Caco-2 (cell line): ENCODE results near the gene PDLIM1. TPM values are rescaled to one million over a fixed set of nuclear protein-coding genes. Genes with fewer than 3 reads are reported as not detected.

ENCODE experiments used
- BruUV-seq: library from RNA; stranded (reverse); fragments of 400-500 nt; replicated peaks from 2 replicates; lab custom pipeline; 2021; lab: Mats Ljungman, UMichigan
- CTCF ChIA-PET: fragments of 300-600 bp; sonication (Branson Sonifier 250); formaldehyde crosslinking; loops from one replicate; lab custom pipeline; 2022; ENCODE audit warnings: antibody characterized with exemption; lab: Charles Lee
- POLR2A ChIA-PET: fragments of 300-600 bp; sonication (Branson Sonifier 250); formaldehyde crosslinking; loops from one replicate; lab custom pipeline; 2022; ENCODE audit warnings: antibody characterized with exemption; lab: Charles Lee
- DNase-seq, 2 experiments: peaks; one replicate each; pipeline versions ENCODE4 v3.0.0 to v3.0.0-alpha.2; 2020 to 2022
- H3K27me3 ChIP-seq: replicated peaks from 2 replicates; pipeline ENCODE4 v1.6.0; 2011; ENCODE audit warnings: low read length; ENCODE audit not compliant: control insufficient read depth, insufficient read depth
- H3K36me3 ChIP-seq: 2 replicates; pipeline ENCODE4 v1.5.1; 2011; ENCODE audit warnings: low read length; ENCODE audit not compliant: control insufficient read depth, insufficient read depth
- H3K4me1 ChIP-seq: fragments of 250-450 bp; sonication (Bioruptor Pico); 2 replicates; pipeline ENCODE4 v1.5.1; 2020; ENCODE audit warnings: mild to moderate bottlenecking
- H3K4me3 ChIP-seq: 2 replicates; pipeline ENCODE4 v1.5.1; 2011; ENCODE audit warnings: low read depth, mild to moderate bottlenecking, control low read depth, low read length
- H3K9me3 ChIP-seq: fragments of 250-450 bp; sonication (Bioruptor Pico); 2 replicates; pipeline ENCODE4 v1.5.1; 2020; ENCODE audit warnings: mild to moderate bottlenecking, moderate library complexity
- H3K27ac Mint-ChIP-seq: one replicate; pipeline ENCODE4 v1.8.0; 2022; ENCODE audit warnings: mixed read lengths; ENCODE audit not compliant: unreplicated experiment
- H3K27me3 Mint-ChIP-seq: one replicate; pipeline ENCODE4 v1.8.0; 2022; ENCODE audit warnings: mixed read lengths; ENCODE audit not compliant: insufficient read depth, unreplicated experiment
- H3K36me3 Mint-ChIP-seq: one replicate; pipeline ENCODE4 v1.8.0; 2022; ENCODE audit warnings: mild to moderate bottlenecking, mixed read lengths; ENCODE audit not compliant: insufficient read depth, unreplicated experiment
- H3K4me1 Mint-ChIP-seq: one replicate; pipeline ENCODE4 v1.8.0; 2022; ENCODE audit warnings: low read depth, mixed read lengths; ENCODE audit not compliant: unreplicated experiment
- H3K4me3 Mint-ChIP-seq: one replicate; pipeline ENCODE4 v1.8.0; 2022; ENCODE audit warnings: mild to moderate bottlenecking, moderate library complexity, mixed read lengths; ENCODE audit not compliant: unreplicated experiment
- H3K9me3 Mint-ChIP-seq: one replicate; pipeline ENCODE4 v1.8.0; 2022; ENCODE audit warnings: mixed read lengths; ENCODE audit not compliant: unreplicated experiment
- intact Hi-C: fragments of 100-400 bp; cut with micrococcal nuclease; formaldehyde crosslinking; loops from one replicate; pipeline ENCODE4 v1.10.0; 2022; ENCODE audit not compliant: unreplicated experiment
- total RNA-seq: library from RNA; stranded (reverse); gene quantifications from 2 replicates; pipeline ENCODE4 v1.2.3, GENCODE V29; 2022
- TF ChIP-seq, protein P1 (sequence below), 2 experiments: fragments of 200-600 bp in 1 of 2; IDR thresholded peaks; 1 replicate in 1 of 2; 2 replicates in 1 of 2; pipeline versions ENCODE4 v1.5.1 to v1.8.0; 2011 to 2022; ENCODE audit warnings: antibody characterized with exemption in 1 of 2, control low read depth in 1 of 2, inconsistent platforms in 1 of 2, low read depth in 1 of 2, low read length in 1 of 2, mild to moderate bottlenecking in 1 of 2, moderate library complexity in 1 of 2; ENCODE audit not compliant: insufficient read depth in 1 of 2, severe bottlenecking in 1 of 2, unreplicated experiment in 1 of 2

PDLIM1 gene
- total RNA-seq, 1 experiment from 2014 or later: 506 TPM

DNA sequence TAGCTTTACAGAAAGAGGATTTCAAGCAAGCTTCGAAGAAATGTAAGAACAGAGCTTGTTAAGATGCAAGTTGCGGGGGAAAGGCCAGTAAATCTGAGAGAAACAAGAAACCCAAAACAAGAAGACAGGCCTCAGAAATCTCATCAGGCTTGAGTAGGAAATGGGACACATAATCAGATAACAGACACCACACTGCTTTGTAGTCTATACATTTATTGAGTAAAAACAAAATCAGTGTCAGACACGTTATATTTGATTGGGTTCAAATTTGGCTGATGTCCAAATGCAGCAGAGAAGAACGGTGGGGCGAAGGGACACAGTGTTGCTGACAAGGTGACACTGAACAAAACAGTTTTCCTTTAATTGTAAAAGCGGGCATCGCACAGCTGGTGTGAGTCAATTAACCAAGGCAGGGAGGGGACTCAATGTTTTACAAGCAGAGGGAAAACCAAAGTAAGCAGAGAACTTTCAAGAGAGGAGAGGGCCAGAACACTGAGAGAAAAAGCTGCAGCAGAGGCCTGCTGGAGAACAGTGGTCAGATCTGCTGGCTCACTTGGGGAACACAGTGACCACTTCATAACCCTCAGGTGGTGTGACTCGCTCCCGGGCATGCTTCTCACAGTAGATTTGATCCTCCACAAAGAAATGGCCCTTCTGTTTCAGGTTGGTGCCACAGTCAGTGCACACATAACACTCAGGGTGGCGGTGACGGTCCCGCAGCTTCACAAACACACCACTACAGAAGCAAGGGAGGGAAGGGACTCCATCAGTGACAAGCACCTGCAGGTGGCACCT lies 53.2 kb downstream of the PDLIM1 start:
- Mint-ChIP-seq H3K9me3 (no peaks in the 10 kb centered on the region), H3K27ac (peak overlapping the region; percentile 57), H3K4me3 (no peak overlapping the region), H3K4me1 (no peaks in the 10 kb centered on the region), H3K36me3 (peaks cover 100% of the 10 kb centered on the region), H3K27me3 (no peaks in the 10 kb centered on the region)
- Histone ChIP-seq H3K9me3 (no peaks in the 10 kb centered on the region), H3K4me1 (no peaks in the 10 kb centered on the region), H3K36me3 (peaks cover 13% of the 10 kb centered on the region), H3K27me3 (no peaks in the 10 kb centered on the region), H3K4me3 (no peak overlapping the region)
- CTCF ChIA-PET: no interaction called here
- POLR2A ChIA-PET: no interaction called here
- TSS peak; percentile 99 for BruUV-seq
- intact Hi-C loops: no loop called here
- TF ChIP-seq, protein P1, sequence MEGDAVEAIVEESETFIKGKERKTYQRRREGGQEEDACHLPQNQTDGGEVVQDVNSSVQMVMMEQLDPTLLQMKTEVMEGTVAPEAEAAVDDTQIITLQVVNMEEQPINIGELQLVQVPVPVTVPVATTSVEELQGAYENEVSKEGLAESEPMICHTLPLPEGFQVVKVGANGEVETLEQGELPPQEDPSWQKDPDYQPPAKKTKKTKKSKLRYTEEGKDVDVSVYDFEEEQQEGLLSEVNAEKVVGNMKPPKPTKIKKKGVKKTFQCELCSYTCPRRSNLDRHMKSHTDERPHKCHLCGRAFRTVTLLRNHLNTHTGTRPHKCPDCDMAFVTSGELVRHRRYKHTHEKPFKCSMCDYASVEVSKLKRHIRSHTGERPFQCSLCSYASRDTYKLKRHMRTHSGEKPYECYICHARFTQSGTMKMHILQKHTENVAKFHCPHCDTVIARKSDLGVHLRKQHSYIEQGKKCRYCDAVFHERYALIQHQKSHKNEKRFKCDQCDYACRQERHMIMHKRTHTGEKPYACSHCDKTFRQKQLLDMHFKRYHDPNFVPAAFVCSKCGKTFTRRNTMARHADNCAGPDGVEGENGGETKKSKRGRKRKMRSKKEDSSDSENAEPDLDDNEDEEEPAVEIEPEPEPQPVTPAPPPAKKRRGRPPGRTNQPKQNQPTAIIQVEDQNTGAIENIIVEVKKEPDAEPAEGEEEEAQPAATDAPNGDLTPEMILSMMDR (IDR thresholded peaks at IDR 0.05; ENCODE audit: insufficient read depth in 1 of 2, low read depth in 1 of 2, low read length in 1 of 2, severe bottlenecking in 1 of 2, unreplicated experiment in 1 of 2): no peak
- no peak for DNase-seq

DNA sequence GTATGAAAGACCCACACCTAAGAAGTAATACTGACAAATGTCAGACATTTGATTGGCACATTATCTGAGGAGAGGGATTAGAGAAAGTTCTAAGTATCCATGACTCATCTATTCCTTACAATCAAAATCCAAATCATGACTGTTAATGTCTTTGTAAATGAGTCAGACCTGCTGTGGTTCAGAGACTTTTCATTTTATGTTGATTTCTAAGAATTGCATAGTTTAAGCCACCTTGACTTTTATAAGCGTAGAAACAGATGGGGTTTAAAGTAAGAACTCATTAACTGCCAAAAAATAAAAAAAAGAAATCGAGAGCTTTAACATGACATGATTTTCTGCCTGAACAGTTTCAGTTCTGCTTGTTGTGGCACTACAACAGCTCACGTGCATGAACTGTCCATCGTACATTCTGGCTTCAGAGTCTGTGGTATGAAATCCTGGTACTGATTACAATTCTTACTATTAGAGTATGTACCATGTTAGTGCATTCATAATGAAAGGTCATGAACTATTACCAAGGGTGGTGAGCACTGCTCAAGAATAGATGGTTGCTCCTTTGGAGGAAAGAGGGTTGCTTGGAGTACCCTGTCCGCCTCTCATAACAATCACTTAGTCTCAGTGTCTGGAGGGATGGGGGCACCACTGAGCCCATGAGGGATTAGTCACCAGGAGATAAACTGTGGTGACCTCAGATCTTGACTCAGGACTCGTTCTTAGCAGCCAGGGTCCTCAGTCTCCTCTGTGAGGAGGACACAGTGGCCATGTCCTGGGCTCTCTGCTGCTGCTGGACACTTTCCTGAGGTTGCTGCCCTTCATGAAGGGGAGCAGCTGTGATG lies 54.5 kb downstream of the PDLIM1 start:
- no peaks in the 10 kb centered on the region for H3K27me3 Mint-ChIP-seq
- TF ChIP-seq, protein P1 (IDR thresholded peaks at IDR 0.05; ENCODE audit: insufficient read depth in 1 of 2, low read depth in 1 of 2, low read length in 1 of 2, severe bottlenecking in 1 of 2, unreplicated experiment in 1 of 2): no peak
- no peaks in the 10 kb centered on the region for H3K4me1 Mint-ChIP-seq
- DNase-seq: no peak
- no peaks in the 10 kb centered on the region for H3K9me3 Mint-ChIP-seq
- no TSS peak for BruUV-seq
- POLR2A ChIA-PET: no interaction called here
- CTCF ChIA-PET: no interaction called here
- Histone ChIP-seq H3K27me3 (no peaks in the 10 kb centered on the region), H3K36me3 (peaks cover 10% of the 10 kb centered on the region), H3K4me3 (no peak overlapping the region), H3K4me1 (no peaks in the 10 kb centered on the region), H3K9me3 (no peaks in the 10 kb centered on the region)
- no peak overlapping the region for H3K4me3 Mint-ChIP-seq
- intact Hi-C loops: no loop called here
- H3K36me3 Mint-ChIP-seq: peaks cover 99% of the 10 kb centered on the region
- H3K27ac Mint-ChIP-seq: peak overlapping the region; percentile 57

DNA sequence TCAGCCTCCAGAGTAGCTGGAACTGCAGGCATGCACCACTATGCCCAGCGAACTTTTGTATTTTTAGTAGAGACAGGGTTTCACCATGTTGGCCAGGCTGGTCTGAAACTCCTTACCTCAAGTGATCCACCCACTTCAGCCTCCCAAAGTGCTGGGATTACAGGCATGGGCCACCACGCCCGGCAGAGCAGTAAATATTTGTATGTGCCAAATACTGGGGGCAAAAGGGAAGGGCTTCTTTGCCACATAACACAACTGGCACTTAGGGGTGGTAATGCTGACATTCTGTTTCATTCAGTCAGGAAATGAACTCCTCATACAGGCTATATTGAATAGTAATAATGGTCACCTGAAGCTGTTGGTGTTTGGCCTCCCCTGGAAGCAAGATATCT lies 55.1 kb downstream of the PDLIM1 start:
- TF ChIP-seq, protein P1 (IDR thresholded peaks at IDR 0.05; ENCODE audit: insufficient read depth in 1 of 2, low read depth in 1 of 2, low read length in 1 of 2, severe bottlenecking in 1 of 2, unreplicated experiment in 1 of 2): no peak
- BruUV-seq: no TSS peak
- no peaks in the 10 kb centered on the region for H3K4me1 Mint-ChIP-seq
- H3K4me3 Mint-ChIP-seq: no peak overlapping the region
- Histone ChIP-seq H3K4me3 (no peak overlapping the region), H3K9me3 (no peaks in the 10 kb centered on the region), H3K36me3 (peaks cover 8% of the 10 kb centered on the region), H3K4me1 (no peaks in the 10 kb centered on the region), H3K27me3 (no peaks in the 10 kb centered on the region)
- no peaks in the 10 kb centered on the region for H3K27me3 Mint-ChIP-seq
- peak overlapping the region; percentile 57 for H3K27ac Mint-ChIP-seq
- CTCF ChIA-PET: interaction anchor here (0.6 kb wide), 1 partner anchor 99 kb away, joined by 5 read pairs; no protein-coding TSS in a partner anchor
- intact Hi-C loops: no loop called here
- H3K9me3 Mint-ChIP-seq: no peaks in the 10 kb centered on the region
- no peak for DNase-seq
- peaks cover 99% of the 10 kb centered on the region for H3K36me3 Mint-ChIP-seq
- POLR2A ChIA-PET: no interaction called here
